Measurements from ENCODE around the gene TGFBI.

DNA sequence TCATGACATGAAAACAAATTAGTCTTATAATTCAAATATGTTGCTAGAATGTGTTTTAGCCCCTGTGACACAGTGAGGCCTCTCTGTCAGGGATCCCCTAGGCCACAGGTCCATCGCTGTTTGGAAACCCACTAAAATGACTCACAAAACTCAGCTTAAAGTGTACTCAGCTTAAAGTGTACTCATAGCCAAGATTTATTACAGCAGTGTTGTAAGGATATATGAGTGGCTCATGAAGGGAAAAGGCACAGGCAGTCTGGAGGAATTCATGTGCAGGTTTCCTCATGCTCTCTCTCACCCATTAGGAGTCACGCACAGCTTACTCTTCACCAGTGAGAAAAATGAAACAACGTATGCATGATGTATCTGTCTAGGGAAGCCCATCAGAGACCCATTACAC, 24.4 kb upstream of the TGFBI start:
- TF ChIP-seq, protein P1, sequence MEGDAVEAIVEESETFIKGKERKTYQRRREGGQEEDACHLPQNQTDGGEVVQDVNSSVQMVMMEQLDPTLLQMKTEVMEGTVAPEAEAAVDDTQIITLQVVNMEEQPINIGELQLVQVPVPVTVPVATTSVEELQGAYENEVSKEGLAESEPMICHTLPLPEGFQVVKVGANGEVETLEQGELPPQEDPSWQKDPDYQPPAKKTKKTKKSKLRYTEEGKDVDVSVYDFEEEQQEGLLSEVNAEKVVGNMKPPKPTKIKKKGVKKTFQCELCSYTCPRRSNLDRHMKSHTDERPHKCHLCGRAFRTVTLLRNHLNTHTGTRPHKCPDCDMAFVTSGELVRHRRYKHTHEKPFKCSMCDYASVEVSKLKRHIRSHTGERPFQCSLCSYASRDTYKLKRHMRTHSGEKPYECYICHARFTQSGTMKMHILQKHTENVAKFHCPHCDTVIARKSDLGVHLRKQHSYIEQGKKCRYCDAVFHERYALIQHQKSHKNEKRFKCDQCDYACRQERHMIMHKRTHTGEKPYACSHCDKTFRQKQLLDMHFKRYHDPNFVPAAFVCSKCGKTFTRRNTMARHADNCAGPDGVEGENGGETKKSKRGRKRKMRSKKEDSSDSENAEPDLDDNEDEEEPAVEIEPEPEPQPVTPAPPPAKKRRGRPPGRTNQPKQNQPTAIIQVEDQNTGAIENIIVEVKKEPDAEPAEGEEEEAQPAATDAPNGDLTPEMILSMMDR (IDR thresholded peaks at IDR 0.05) = no peak
- no peak for TF ChIP-seq POLR2A (IDR thresholded peaks at IDR 0.05)

Measured in adrenal gland (tissue), 5 donors.